SK-N-SH (cell line): Measurements from ENCODE around the gene AK5. TPM values are rescaled to one million over a fixed set of nuclear protein-coding genes. Genes with fewer than 3 reads are reported as not detected.

Experiments used
- CTCF ChIA-PET: fragments of 300-600, 350-600 bp; formaldehyde crosslinking; extraction: SDS; loops from one replicate; lab custom pipeline; 2021; lab: Yijun Ruan, JAX
- POLR2A ChIA-PET: fragments of 350-600 bp; sonication (Branson Sonifier 250); formaldehyde crosslinking; extraction: SDS; loops from one replicate; lab custom pipeline; 2020; ENCODE audit warnings: antibody characterized with exemption, inconsistent platforms; lab: Yijun Ruan, JAX
- DNase-seq: peaks from one replicate; pipeline ENCODE4 v3.0.0; 2012
- H2AFZ ChIP-seq: fragments of 200-600 bp; sonication (generic); 2 replicates; pipeline ENCODE4 v1.8.1; 2016; ENCODE audit warnings: antibody characterized with exemption, mild to moderate bottlenecking, low read depth
- H3F3A ChIP-seq: fragments of 200-600 bp; sonication (generic); replicated peaks from 2 replicates; pipeline ENCODE3; 2016; ENCODE audit warnings: antibody characterized with exemption, mild to moderate bottlenecking; ENCODE audit not compliant: insufficient read depth
- H3K27ac ChIP-seq, 2 experiments: fragments of 200-500 bp in 1 of 2; fragments of 200-600 bp in 1 of 2; sonication (Bioruptor generic) in 1 of 2; sonication (generic), shearing (Covaris generic) in 1 of 2; 2 replicates each; pipeline versions ENCODE4 v1.5.1 to v1.6.1; 2014 to 2016; ENCODE audit warnings: low read depth in 2 of 2, inconsistent platforms in 1 of 2, low read length in 1 of 2, mild to moderate bottlenecking in 1 of 2, mixed read lengths in 1 of 2
- H3K27me3 ChIP-seq: fragments of 200-600 bp; sonication (generic), shearing (Covaris generic); 2 replicates; pipeline ENCODE4 v1.6.1; 2016; ENCODE audit warnings: mixed run types; ENCODE audit not compliant: insufficient read depth
- H3K36me3 ChIP-seq, 2 experiments: fragments of 200-500 bp in 1 of 2; fragments of 200-600 bp in 1 of 2; sonication (Bioruptor generic) in 1 of 2; sonication (generic) in 1 of 2; replicated peaks in 1 of 2; 2 replicates each; pipeline versions ENCODE3 to v1.5.1; 2014 to 2016; ENCODE audit warnings: low read length in 1 of 2, mild to moderate bottlenecking in 1 of 2; ENCODE audit not compliant: insufficient read depth in 2 of 2, control insufficient read depth in 1 of 2
- H3K4me1 ChIP-seq, 2 experiments: fragments of 200-500 bp in 1 of 2; fragments of 200-600 bp in 1 of 2; sonication (Bioruptor generic) in 1 of 2; sonication (generic), shearing (Covaris generic) in 1 of 2; 2 replicates each; pipeline versions ENCODE4 v1.5.1 to v1.6.1; 2014 to 2016; ENCODE audit warnings: low read depth in 1 of 2, low read length in 1 of 2, mixed run types in 1 of 2; ENCODE audit not compliant: insufficient read depth in 2 of 2, control insufficient read depth in 1 of 2
- H3K4me2 ChIP-seq: fragments of 200-600 bp; sonication (generic), shearing (Covaris generic); 2 replicates; pipeline ENCODE4 v1.6.1; 2017; ENCODE audit warnings: mixed run types
- H3K4me3 ChIP-seq, 2 experiments: fragments of 200-500 bp in 1 of 2; fragments of 200-600 bp in 1 of 2; sonication (Bioruptor generic) in 1 of 2; sonication (generic), shearing (Covaris generic) in 1 of 2; 2 replicates each; pipeline versions ENCODE4 v1.5.1 to v1.8.1; 2014 to 2016; ENCODE audit warnings: low read depth in 2 of 2, inconsistent platforms in 1 of 2, low read length in 1 of 2, mild to moderate bottlenecking in 1 of 2, mixed read lengths in 1 of 2, moderate library complexity in 1 of 2
- H3K79me2 ChIP-seq: fragments of 200-600 bp; sonication (generic); 2 replicates; pipeline ENCODE4 v1.8.1; 2017; ENCODE audit warnings: mild to moderate bottlenecking; ENCODE audit not compliant: insufficient read depth
- H3K9ac ChIP-seq: fragments of 200-600 bp; sonication (generic); 2 replicates; pipeline ENCODE4 v1.6.1; 2017; ENCODE audit warnings: mixed run types
- H3K9me2 ChIP-seq: fragments of 200-600 bp; sonication (generic); 2 replicates; pipeline ENCODE4 v1.6.1; 2017; ENCODE audit warnings: mixed run types
- H3K9me3 ChIP-seq: fragments of 200-600 bp; sonication (generic); 2 replicates; pipeline ENCODE4 v1.6.1; 2017; ENCODE audit warnings: mixed run types, mild to moderate bottlenecking, moderate library complexity
- H4K20me1 ChIP-seq: fragments of 200-600 bp; sonication (generic); 2 replicates; pipeline ENCODE4 v1.6.1; 2017; ENCODE audit warnings: mild to moderate bottlenecking, mixed run types; ENCODE audit not compliant: insufficient read depth
- FOXJ3 ChIP-seq: sonication (generic); formaldehyde crosslinking; IDR thresholded peaks from 2 replicates; pipeline ENCODE4 v1.5.1; 2020; ENCODE audit warnings: mild to moderate bottlenecking, missing genetic modification reagents
- NFIC ChIP-seq: IDR thresholded peaks from 2 replicates; pipeline ENCODE4 v1.4.0; 2012; ENCODE audit warnings: borderline replicate concordance
- POLR2AphosphoS5 ChIP-seq: IDR thresholded peaks from 2 replicates; pipeline ENCODE4 v1.6.1; 2012; ENCODE audit warnings: low read depth, low read length
- TCF12 ChIP-seq: IDR thresholded peaks from 2 replicates; pipeline ENCODE4 v1.4.0; 2012
- YY1 ChIP-seq: IDR thresholded peaks from 2 replicates; pipeline ENCODE4 v1.4.0; 2012; ENCODE audit warnings: low read depth, mild to moderate bottlenecking
- whole genome bisulfite sequencing: methylation state at CpG from one replicate; pipeline ENCODE4 v1.1.6; 2017; ENCODE audit warnings: low lambda C conversion rate; 5-methylcytosine and 5-hydroxymethylcytosine counted together
- polyA plus RNA-seq, 3 experiments: library from polyadenylated mRNA; depleted of rRNA; stranded (reverse); fragments of >200 nt; gene quantifications; 2 replicates each; pipeline ENCODE4 v1.2.3, GENCODE V29; 2012
- small RNA-seq, 7 experiments: library from RNA; depleted of rRNA; stranded (forward); fragments of <200 nt; gene quantifications; one replicate each; pipeline ENCODE3, GENCODE V24; 2012

Gene AK5
- polyA plus RNA-seq, 1 of the 3 experiments (the other 2 are of a cell fraction): 22.9 TPM

DNA sequence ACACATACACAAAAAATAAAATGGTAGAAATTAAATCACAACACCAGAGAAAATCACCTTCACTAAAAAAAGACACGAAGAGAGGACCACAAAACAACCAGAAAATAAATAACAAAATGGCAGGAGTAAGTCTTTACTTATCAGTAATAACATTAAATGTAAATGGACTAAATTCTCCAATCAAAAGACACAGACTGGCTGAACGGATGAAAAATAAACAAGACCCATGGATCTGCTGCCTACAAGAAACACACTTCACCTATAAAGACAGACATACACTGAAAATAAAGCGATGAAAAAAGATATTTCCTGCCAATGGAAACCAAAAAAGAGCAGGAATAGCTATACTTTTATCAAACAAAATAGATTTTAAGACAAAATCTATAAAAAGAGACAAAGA, 327.1 kb downstream of the AK5 start:
- Histone ChIP-seq H3K4me3 (no peak overlapping the region), H3K79me2 (peaks cover 73% of the 10 kb centered on the region), H4K20me1 (no peaks in the 10 kb centered on the region), H3K9me3 (peaks cover 20% of the 10 kb centered on the region), H3K9me2 (no peaks in the 10 kb centered on the region), H3F3A (peaks cover 7% of the 10 kb centered on the region), H3K27me3 (no peaks in the 10 kb centered on the region), H3K4me2 (no peak overlapping the region), H3K4me1 (peaks cover 0 to 9% of the 10 kb centered on the region in 2 experiments; a peak in 2 of 4 replicates), H3K9ac (no peak overlapping the region), H3K36me3 (peaks cover 19 to 61% of the 10 kb centered on the region in 2 experiments), H2AFZ (no peak overlapping the region), H3K27ac (no peak overlapping the region)
- TF ChIP-seq TCF12: no peak
- TF ChIP-seq NFIC: no peak
- no peak for TF ChIP-seq YY1
- TF ChIP-seq POLR2AphosphoS5: no peak
- TF ChIP-seq FOXJ3 (CRISPR knock-in tag): no peak
- ChIA-PET CTCF (no interaction called here), POLR2A (no interaction called here)
- 96% methylated on average over 3 of the region's 3 CpGs for WGBS
- DNase-seq: no peak

Small RNA genes within 50 kb of the gene (small RNA-seq; reads per million reads assigned to genes)
- 0 to 2.1 (median 0.40) reads per million in 7 experiments for gene RNU7-8P

Other genes with a start within 250 kb of the AK5 start
- 11.5 and 17.6 TPM in 2 replicates for gene PIGK, start 62.6 kb upstream of the AK5 start, polyA plus RNA-seq (2012; rRNA removed)